Activated CD8-positive, alpha-beta T cell treated with anti-CD3 and anti-CD28 coated beads for 36 hours (primary cell): ENCODE data around the gene KLHL40. TPM values are rescaled to one million over a fixed set of nuclear protein-coding genes. Genes with fewer than 3 reads are reported as not detected.

Experiments used
- ATAC-seq: fragments of 200-7000 bp; cut with Tn5 transposase; one replicate; pipeline ENCODE4 v1.10.0; 2021; ENCODE audit warnings: mild to moderate bottlenecking, moderate library complexity
- CTCF ChIA-PET: fragments of 350-600 bp; sonication (Branson Sonifier 250); formaldehyde crosslinking; loops from one replicate; lab custom pipeline; 2021; ENCODE audit warnings: antibody characterized with exemption; lab: Charles Lee
- POLR2A ChIA-PET: fragments of 350-600 bp; sonication (Branson Sonifier 250); formaldehyde crosslinking; loops from one replicate; lab custom pipeline; 2021; ENCODE audit warnings: antibody characterized with exemption; lab: Charles Lee
- DNase-seq: peaks from one replicate; pipeline ENCODE4 v3.0.0-alpha.2; 2020
- H3K27ac Mint-ChIP-seq: one replicate; pipeline ENCODE4 v1.8.0; 2021; ENCODE audit warnings: mild to moderate bottlenecking, mixed read lengths
- H3K27me3 Mint-ChIP-seq: one replicate; pipeline ENCODE4 v1.8.0; 2021; ENCODE audit warnings: mixed read lengths
- H3K36me3 Mint-ChIP-seq: one replicate; pipeline ENCODE4 v1.8.0; 2021; ENCODE audit warnings: low read depth, mixed read lengths
- H3K4me1 Mint-ChIP-seq: one replicate; pipeline ENCODE4 v1.8.0; 2021; ENCODE audit warnings: low read depth, mixed read lengths
- H3K4me3 Mint-ChIP-seq: one replicate; pipeline ENCODE4 v1.8.0; 2021; ENCODE audit warnings: mild to moderate bottlenecking, moderate library complexity, mixed read lengths
- H3K9me3 Mint-ChIP-seq: one replicate; pipeline ENCODE4 v1.8.0; 2021; ENCODE audit warnings: mixed read lengths
- CTCF ChIP-seq: fragments of 200-600 bp; IDR thresholded peaks from one replicate; pipeline ENCODE4 v1.8.0; 2022; ENCODE audit warnings: antibody characterized with exemption, mild to moderate bottlenecking
- intact Hi-C: fragments of 100-400 bp; cut with micrococcal nuclease; formaldehyde crosslinking; loops from one replicate; pipeline ENCODE4 v1.10.0; 2022
- total RNA-seq, 2 experiments: library from RNA; stranded (reverse); gene quantifications; one replicate each; pipeline ENCODE4 v1.2.3, GENCODE V29; 2021

Gene KLHL40
- total RNA-seq, 2 experiments from 2014 or later = not detected

DNA sequence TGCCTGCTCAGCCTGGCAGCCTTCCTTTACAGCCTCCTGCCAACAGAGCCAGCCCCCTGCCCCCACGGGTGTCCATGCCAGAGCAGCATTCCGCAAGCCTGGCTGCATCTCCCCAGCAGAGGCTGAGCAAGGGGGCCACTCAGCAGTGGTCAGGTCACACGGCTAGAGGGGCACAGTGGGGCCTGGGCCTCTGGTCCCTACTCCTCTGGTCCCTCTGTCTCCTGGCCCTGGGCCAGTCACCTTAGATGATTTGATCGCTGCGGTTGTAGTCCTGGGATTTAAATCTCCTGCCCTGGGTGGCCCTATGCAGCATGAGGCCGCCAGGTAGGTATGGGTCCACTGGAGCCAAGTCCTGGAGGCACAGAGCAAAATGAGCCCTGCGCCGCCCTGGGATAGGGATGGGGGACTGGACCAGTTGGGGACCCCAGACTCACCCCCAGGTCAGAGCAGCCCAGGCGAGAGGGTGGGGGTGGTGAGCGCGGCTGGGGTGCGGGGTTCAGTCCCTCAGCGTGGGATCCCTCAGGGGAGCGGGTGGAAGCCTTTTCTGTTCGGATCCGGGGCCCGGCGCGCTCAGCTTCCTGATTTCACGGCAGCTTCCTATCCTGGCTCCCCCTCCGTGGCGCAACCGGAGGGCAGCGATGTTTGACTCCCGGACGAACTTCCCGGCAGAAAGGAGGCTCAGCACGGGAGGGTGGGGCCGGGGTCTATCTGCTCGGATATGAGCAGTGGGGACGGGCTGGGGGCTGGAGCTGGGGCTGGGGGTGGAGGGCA, 31.6 kb upstream of the KLHL40 start, which contains the start of gene ZBTB47:
TSS of gene ZBTB47 (plus strand) at position 138 of the 771 bp plus-strand sequence. CDS start 4,659 bp downstream, outside the sequence.
- intact Hi-C loops = no loop called here
- Mint-ChIP-seq H3K4me3 (peak within 1 kb of the TSS; percentile 71), H3K9me3 (no peaks in the 10 kb centered on the region), H3K36me3 (no peaks in the 10 kb centered on the region), H3K4me1 (peaks cover 6% of the 10 kb centered on the region), H3K27me3 (peaks cover 5% of the 10 kb centered on the region), H3K27ac (no peak within 1 kb of the TSS)
- ChIA-PET CTCF (interaction anchor here (0.7 to 1.4 kb wide), 3 partner anchors 12 to 128 kb away, joined by 3 to 4 read pairs (median 3); no protein-coding TSS in a partner anchor), POLR2A (interaction anchor here (1.1 kb wide), 1 partner anchor 13 kb away, joined by 3 read pairs; no protein-coding TSS in a partner anchor)
- DNase-seq (no peak), ATAC-seq (no peak)
- no peak for TF ChIP-seq CTCF

DNA sequence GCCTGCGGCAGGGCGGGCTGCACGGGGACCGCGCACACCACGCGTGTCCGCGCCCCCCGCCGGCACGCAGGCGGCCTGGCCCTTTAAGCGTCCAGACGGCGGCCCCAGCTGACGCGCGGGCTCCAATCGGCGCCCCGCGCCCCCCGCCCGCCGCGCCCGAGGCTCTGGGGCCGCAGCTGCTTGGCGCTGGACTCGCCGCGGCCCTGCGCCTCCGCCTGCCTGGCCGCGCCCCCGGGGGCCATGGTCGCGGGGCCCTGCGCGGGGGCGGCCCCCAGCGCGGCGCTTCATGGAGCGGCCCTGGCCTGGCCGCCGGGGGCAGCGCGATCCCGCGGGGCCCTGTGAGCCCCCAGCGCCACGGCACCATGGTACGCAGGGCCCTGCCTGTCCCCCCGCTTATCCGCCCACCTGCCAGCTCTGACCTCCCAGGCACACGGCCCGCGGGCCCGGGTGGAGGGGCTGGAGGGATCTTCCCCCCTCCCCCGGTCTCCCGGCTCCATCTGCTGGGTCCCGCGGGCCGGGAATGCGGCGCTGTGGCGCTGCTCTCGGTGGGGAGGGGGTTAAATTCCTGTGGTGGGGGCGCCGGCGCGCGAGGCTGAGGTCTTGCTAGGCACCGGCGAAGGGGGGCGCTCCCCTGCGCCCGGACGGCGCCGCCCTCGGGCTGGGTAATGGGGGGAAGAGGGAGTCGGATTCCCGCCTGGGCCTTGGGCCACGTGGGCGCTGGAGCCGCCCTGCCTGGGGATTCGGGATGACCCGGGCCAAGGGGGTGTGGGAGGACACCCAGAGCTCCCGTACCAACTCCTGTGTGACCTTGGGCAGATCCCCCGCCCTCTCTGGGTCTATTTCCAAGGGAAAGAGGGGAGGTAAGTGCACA, 30.8 kb upstream of the KLHL40 start:
- Mint-ChIP-seq H3K4me3 (peak overlapping the region; percentile 47), H3K27ac (no peak overlapping the region), H3K9me3 (no peaks in the 10 kb centered on the region), H3K4me1 (peaks cover 6% of the 10 kb centered on the region), H3K27me3 (peaks cover 5% of the 10 kb centered on the region), H3K36me3 (no peaks in the 10 kb centered on the region)
- DNase-seq (no peak), ATAC-seq (peak; percentile 50)
- ChIA-PET POLR2A (interaction anchor here (0.6 to 1.1 kb wide), 2 partner anchors 13 to 14 kb away, joined by 3 read pairs; no protein-coding TSS in a partner anchor), CTCF (interaction anchor here (1.4 kb wide), 1 partner anchor 91 kb away, joined by 4 read pairs; no protein-coding TSS in a partner anchor)
- intact Hi-C loops = no loop called here
- no peak for TF ChIP-seq CTCF

DNA sequence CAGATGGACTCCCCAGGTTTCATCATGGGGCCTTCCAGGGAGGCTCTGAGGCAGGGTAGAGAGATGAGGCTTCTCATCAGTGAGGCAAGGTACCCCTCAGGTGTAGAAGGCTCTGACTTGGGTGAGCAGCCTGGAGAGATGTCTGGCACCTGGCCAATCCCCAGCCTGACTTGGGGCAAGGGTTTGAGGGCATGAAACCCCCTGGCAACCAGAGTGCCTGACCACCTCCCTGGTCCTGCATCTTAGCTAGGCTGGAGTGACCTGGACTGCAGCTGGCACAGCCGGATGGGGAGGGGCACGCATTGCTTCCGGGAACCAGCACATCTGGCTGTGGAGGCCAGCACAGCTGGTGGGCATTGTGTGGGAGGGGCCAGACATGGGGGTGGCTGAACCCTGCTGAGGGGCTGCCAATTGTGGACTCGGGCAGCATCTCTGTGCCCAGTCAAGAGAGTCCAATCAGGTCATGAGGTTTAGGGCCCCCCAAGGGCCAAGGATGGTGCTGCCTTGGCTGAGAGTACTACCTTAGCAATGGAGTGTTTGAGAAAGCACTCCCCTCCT, 29.9 kb upstream of the KLHL40 start:
- H3K4me3 Mint-ChIP-seq = peak overlapping the region; percentile 47
- ChIA-PET POLR2A (no interaction called here), CTCF (no interaction called here)
- peaks cover 5% of the 10 kb centered on the region for H3K27me3 Mint-ChIP-seq
- no peak for TF ChIP-seq CTCF
- intact Hi-C loops = no loop called here
- no peaks in the 10 kb centered on the region for H3K9me3 Mint-ChIP-seq
- H3K27ac Mint-ChIP-seq = no peak overlapping the region
- peaks cover 6% of the 10 kb centered on the region for H3K4me1 Mint-ChIP-seq
- DNase-seq = no peak
- no peaks in the 10 kb centered on the region for H3K36me3 Mint-ChIP-seq
- ATAC-seq = no peak

GRCh38 chr3:42655980-42656679, 29.2 kb upstream of the KLHL40 start:
- H3K36me3 Mint-ChIP-seq = no peaks in the 10 kb centered on the region
- peaks cover 5% of the 10 kb centered on the region for H3K27me3 Mint-ChIP-seq
- no peak overlapping the region for H3K4me3 Mint-ChIP-seq
- no peak overlapping the region for H3K27ac Mint-ChIP-seq
- no peak for DNase-seq
- H3K4me1 Mint-ChIP-seq = peaks cover 6% of the 10 kb centered on the region
- ATAC-seq = no peak
- intact Hi-C loops = no loop called here
- POLR2A ChIA-PET = no interaction called here
- no peaks in the 10 kb centered on the region for H3K9me3 Mint-ChIP-seq
- CTCF ChIA-PET = no interaction called here
- TF ChIP-seq CTCF = no peak
